GF-D8 (cell line): Measurements from ENCODE around the gene TOP3B.
"Not testable (repeated sequence)": the region's sequence is repeated elsewhere in the genome, so short reads cannot be mapped to it uniquely, and the experiment has no call there.

Experiments
- DNase-seq: peaks from one replicate; lab custom pipeline; 2025; lab: John Stamatoyannopoulos, UW

TOP3B gene

GRCh38 chr22:21945453-21946261 is 36.9 kb downstream of the TOP3B start:
- no peak for DNase-seq

DNA sequence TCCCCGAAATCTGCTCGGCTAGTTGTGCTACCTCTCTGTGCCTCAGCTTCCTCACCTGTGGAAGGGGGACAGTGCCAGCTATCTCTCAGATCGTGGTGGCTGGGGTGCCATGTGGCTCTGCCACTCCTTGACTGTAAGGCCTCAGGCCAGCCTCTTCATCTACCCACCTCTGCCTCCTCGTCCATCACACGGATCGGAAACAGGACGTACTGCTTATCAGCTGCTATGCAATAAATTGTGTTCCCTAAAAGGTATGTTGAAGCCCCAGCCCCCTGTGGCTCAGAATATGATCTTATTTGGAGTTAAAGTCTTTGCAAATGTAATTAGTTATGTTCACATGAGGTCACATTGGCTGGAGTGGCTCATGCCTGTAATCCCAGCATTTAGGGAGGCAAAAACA is 37.7 kb downstream of the TOP3B start:
- DNase-seq = no peak

GRCh38 chr22:21943571-21944448 is 38.8 kb downstream of the TOP3B start:
- peak; percentile 3 for DNase-seq

DNA sequence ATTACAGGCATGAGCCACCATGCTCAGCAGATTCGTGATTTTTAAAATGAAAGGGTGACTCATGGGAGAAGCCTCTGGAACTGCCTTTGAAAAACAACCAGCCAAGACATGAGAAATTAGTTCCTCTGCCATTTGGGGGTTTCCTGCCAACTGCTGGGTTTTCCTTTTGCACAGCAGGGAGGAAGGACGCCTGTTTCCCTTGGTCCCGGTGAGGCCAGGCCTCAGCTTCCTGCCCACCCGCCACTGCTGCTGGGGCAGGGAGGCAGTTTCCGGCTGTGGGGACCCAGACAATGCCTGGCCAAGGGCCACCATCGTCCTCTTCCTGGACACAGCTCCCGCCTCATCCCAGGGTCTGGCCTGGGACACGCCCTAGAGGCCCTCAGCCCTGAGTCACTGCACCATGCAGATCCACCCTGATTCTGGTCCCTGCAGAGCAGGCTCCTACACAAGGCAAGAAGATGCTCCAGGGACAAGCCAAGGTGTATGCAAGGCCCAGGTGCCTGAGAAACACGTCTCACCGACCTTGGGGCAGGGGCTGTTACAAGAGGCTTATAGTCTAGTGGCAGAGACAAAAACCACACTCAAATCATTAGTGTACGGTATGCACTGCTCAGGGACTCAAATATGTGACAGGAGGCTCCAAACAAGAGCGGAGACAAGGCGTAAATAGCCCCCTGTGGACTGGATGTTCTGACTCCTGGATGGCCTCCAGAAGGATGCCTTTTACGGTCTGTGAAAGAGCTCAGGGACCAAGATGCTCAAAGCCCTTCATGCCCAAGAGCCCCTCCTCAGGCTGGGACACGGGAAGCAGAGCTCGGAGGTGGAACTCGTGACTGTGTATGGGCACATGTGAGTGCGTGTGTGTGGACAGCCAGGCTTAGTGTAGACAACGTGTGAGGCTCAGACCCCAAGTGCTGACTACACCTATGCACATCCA is 39.9 kb downstream of the TOP3B start:
- peak; percentile 85 for DNase-seq

GRCh38 chr22:21941921-21942320 is 40.7 kb downstream of the TOP3B start:
- DNase-seq = no peak

- peak; percentile 28 for DNase-seq
These were observed 42.1 kb downstream of the TOP3B start for GRCh38 chr22:21940521-21940920.

GRCh38 chr22:21939935-21940334 is 42.7 kb downstream of the TOP3B start:
- DNase-seq = not testable (repeated sequence)

- DNase-seq = peak; percentile 74
These were observed 43.1 kb downstream of the TOP3B start for GRCh38 chr22:21939461-21939913.

- no peak for DNase-seq
These were observed 43.7 kb downstream of the TOP3B start for GRCh38 chr22:21938906-21939305.

- peak; percentile 90 for DNase-seq
These were observed 44.3 kb downstream of the TOP3B start for GRCh38 chr22:21938071-21938822.

- DNase-seq = no peak
These were observed 44.8 kb downstream of the TOP3B start for GRCh38 chr22:21937821-21938070.

- DNase-seq = no peak
These were observed 45.4 kb downstream of the TOP3B start for GRCh38 chr22:21937041-21937820.

GRCh38 chr22:21936151-21936775 is 46.3 kb downstream of the TOP3B start:
- DNase-seq = peak; percentile 93

DNA sequence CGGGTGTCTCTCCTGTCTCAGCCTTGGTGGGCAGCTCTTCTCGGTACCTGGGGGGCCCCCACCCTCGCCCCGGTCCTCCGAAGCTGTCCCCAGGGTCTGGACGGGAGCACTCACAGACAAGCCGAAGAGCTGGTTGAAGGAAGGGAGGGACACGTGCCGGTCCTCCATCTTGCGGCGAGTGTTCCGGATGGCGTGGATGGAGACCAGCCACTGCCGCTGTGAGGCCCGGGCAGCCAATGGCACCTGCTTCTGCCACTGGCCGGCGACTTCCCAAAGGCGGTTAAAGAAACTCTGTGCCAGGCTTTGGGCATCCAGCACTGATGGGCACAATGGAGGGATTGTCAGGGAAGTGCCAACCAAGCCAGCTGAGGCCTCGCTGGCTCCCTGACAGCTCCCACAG is 48.7 kb downstream of the TOP3B start:
- no peak for DNase-seq

- DNase-seq = no peak
These were observed 49.2 kb downstream of the TOP3B start for GRCh38 chr22:21933413-21933812.

GRCh38 chr22:21932347-21932746 is 50.2 kb downstream of the TOP3B start:
- DNase-seq = no peak

DNA sequence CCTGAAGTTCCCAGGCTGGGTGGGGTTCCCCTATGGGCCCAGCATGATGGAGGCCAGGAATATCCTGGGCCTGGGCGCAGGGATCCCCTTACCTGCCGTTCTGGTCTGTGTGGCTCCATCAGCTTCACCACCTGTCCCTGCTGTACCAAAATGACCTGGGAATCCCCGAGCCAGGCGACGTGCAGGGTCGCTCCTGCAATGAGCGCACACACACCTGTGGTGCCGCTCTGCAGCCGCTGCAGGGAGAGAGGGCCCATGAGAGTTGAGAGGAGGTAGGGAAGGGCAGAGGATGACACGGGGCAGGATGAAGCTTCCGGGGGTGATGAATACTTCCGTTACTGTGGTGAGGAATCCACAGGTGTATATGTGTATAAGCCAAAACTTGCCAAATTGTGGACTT is 51.5 kb downstream of the TOP3B start:
- no peak for DNase-seq

- DNase-seq = no peak
These were observed 53.3 kb downstream of the TOP3B start for GRCh38 chr22:21929253-21929652.

GRCh38 chr22:21928048-21928447 is 54.5 kb downstream of the TOP3B start:
- no peak for DNase-seq

GRCh38 chr22:21927174-21927823 is 55.3 kb downstream of the TOP3B start:
- DNase-seq = no peak
